A549 (cell line): ENCODE measurements around the gene LDAF1. TPM values are rescaled to one million over a fixed set of nuclear protein-coding genes. Genes with fewer than 3 reads are reported as not detected.
"Not testable (repeated sequence)": the region's sequence is repeated elsewhere in the genome, so short reads cannot be mapped to it uniquely, and the experiment has no call there.

Experiments used
- ATAC-seq, 2 experiments: fragments of 200-7000 bp in 1 of 2; fragments of >200 bp in 1 of 2; cut with Nextera tagmentation in 1 of 2; cut with Tn5 transposase in 1 of 2; 3 replicates each; pipeline versions ENCODE4 v1.8.0 to v1.9.1; 2018 to 2020; ENCODE audit warnings: mild to moderate bottlenecking in 1 of 2, moderate library complexity in 1 of 2
- CTCF ChIA-PET: fragments of 300-600 bp; sonication (Branson Sonifier 250); formaldehyde crosslinking; extraction: SDS; loops from one replicate; lab custom pipeline; 2021; ENCODE audit warnings: antibody characterized with exemption, inconsistent platforms; lab: Yijun Ruan, JAX
- POLR2A ChIA-PET: fragments of 350-600 bp; formaldehyde crosslinking; extraction: SDS; loops from one replicate; lab custom pipeline; 2021; ENCODE audit warnings: antibody characterized with exemption, inconsistent platforms; lab: Yijun Ruan, JAX
- DNase-seq, 2 experiments: peaks; one replicate each; pipeline versions ENCODE4 v3.0.0 to v3.0.0-alpha.2; 2011 to 2016; ENCODE audit warnings: low read depth in 1 of 2, low spot score in 1 of 2
- FAIRE-seq: peaks from 2 replicates; lab custom pipeline; 2011; peaks lifted over from hg19 to GRCh38; lab: Jason Lieb, UNC
- H3K27ac ChIP-seq, 2 experiments: fragments of >200 bp; sonication (Bioruptor Twin); formaldehyde crosslinking; 3 replicates each; pipeline ENCODE4 v1.5.1; 2016 to 2017
- H3K4me1 ChIP-seq: fragments of >200 bp; sonication (Bioruptor Twin); formaldehyde crosslinking; 3 replicates; pipeline ENCODE4 v1.6.1; 2016
- H3K4me2 ChIP-seq: fragments of >200 bp; sonication (Bioruptor Twin); formaldehyde crosslinking; 3 replicates; pipeline ENCODE4 v1.6.1; 2016
- H3K4me3 ChIP-seq: fragments of >200 bp; sonication (Bioruptor Twin); formaldehyde crosslinking; 3 replicates; pipeline ENCODE4 v1.5.1; 2016
- H3K9me3 ChIP-seq: fragments of >200 bp; sonication (Bioruptor Twin); formaldehyde crosslinking; 3 replicates; pipeline ENCODE4 v1.6.1; 2016
- CHD4 ChIP-seq: fragments of 200-600 bp; sonication (generic); IDR thresholded peaks from 2 replicates; pipeline ENCODE4 v1.6.1; 2016; ENCODE audit warnings: antibody characterized with exemption, mild to moderate bottlenecking, borderline replicate concordance
- E2F6 ChIP-seq: IDR thresholded peaks from 2 replicates; pipeline ENCODE4 v1.6.1; 2012; ENCODE audit warnings: low read depth, borderline replicate concordance
- EHF ChIP-seq: fragments of 250-450 bp; sonication (Bioruptor Pico); IDR thresholded peaks from 2 replicates; pipeline ENCODE4 v1.5.0; 2020; ENCODE audit warnings: mild to moderate bottlenecking
- ESRRA ChIP-seq: fragments of 150-350 bp; IDR thresholded peaks from 2 replicates; pipeline ENCODE4 v1.6.1; 2014; ENCODE audit warnings: mild to moderate bottlenecking, low read length, borderline replicate concordance
- FOSB ChIP-seq: fragments of 250-450 bp; sonication (Bioruptor Pico); IDR thresholded peaks from 2 replicates; pipeline ENCODE4 v1.5.0; 2020; ENCODE audit warnings: mild to moderate bottlenecking, moderate library complexity
- HES2 ChIP-seq: fragments of >200 bp; sonication (Bioruptor Twin); formaldehyde crosslinking; IDR thresholded peaks from 2 replicates; pipeline ENCODE4 v1.6.1; 2016
- HEYL ChIP-seq: fragments of 250-450 bp; sonication (Bioruptor Pico); IDR thresholded peaks from 2 replicates; pipeline ENCODE4 v1.8.0; 2021; ENCODE audit warnings: mild to moderate bottlenecking, moderate library complexity
- HOXA7 ChIP-seq: fragments of 250-450 bp; sonication (Bioruptor Pico); IDR thresholded peaks from 2 replicates; pipeline ENCODE4 v1.5.0; 2020; ENCODE audit warnings: mild to moderate bottlenecking, moderate library complexity
- JUN ChIP-seq, 2 experiments: fragments of >200 bp; sonication (Bioruptor Twin); formaldehyde crosslinking; IDR thresholded peaks; 2 replicates in 1 of 2; 3 replicates in 1 of 2; pipeline ENCODE4 v1.6.1; 2016 to 2017
- MAFK ChIP-seq: fragments of 450-650 bp; IDR thresholded peaks from 2 replicates; pipeline ENCODE4 v1.6.1; 2014; ENCODE audit not compliant: partially characterized antibody
- MAX ChIP-seq: IDR thresholded peaks from 2 replicates; pipeline ENCODE4 v1.6.1; 2012
- NPAS2 ChIP-seq: fragments of 250-450 bp; sonication (Bioruptor Pico); IDR thresholded peaks from 2 replicates; pipeline ENCODE4 v1.8.0; 2022; ENCODE audit warnings: mild to moderate bottlenecking, moderate library complexity, borderline replicate concordance
- NR3C1 ChIP-seq: fragments of >200 bp; sonication (Bioruptor Twin); formaldehyde crosslinking; IDR thresholded peaks from 3 replicates; pipeline ENCODE4 v1.6.1; 2017
- POLR2A ChIP-seq: IDR thresholded peaks from 2 replicates; pipeline ENCODE4 v1.6.1; 2012; ENCODE audit warnings: mild to moderate bottlenecking, low read length
- POLR2AphosphoS2 ChIP-seq: conservative IDR thresholded peaks from 2 replicates; pipeline ENCODE4 v1.6.1; 2012; ENCODE audit warnings: low read length, improper control_type of control experiment, inconsistent platforms
- RAD21 ChIP-seq, 2 experiments: fragments of >200 bp in 1 of 2; sonication (Bioruptor Twin) in 1 of 2; formaldehyde crosslinking in 1 of 2; IDR thresholded peaks in 1 of 2; conservative IDR thresholded peaks in 1 of 2; 2 replicates in 1 of 2; 3 replicates in 1 of 2; pipeline ENCODE4 v1.6.1; 2012 to 2018; ENCODE audit warnings: inconsistent platforms in 1 of 2
- RARB ChIP-seq: fragments of 250-450 bp; sonication (Bioruptor Pico); IDR thresholded peaks from 2 replicates; pipeline ENCODE4 v1.8.0; 2021; ENCODE audit warnings: mild to moderate bottlenecking, moderate library complexity
- RCOR1 ChIP-seq: fragments of 150-350 bp; IDR thresholded peaks from 2 replicates; pipeline ENCODE4 v1.6.1; 2014; ENCODE audit warnings: antibody characterized with exemption, low read length, low read depth
- REST ChIP-seq: fragments of 200-600 bp; sonication (generic); IDR thresholded peaks from 2 replicates; pipeline ENCODE4 v1.6.1; 2016; ENCODE audit warnings: antibody characterized with exemption, mild to moderate bottlenecking, moderate library complexity
- RFX5 ChIP-seq: fragments of 450-650 bp; IDR thresholded peaks from 2 replicates; pipeline ENCODE4 v1.7.1; 2014; ENCODE audit warnings: antibody characterized with exemption, mild to moderate bottlenecking, moderate library complexity
- RNF2 ChIP-seq: fragments of 200-600 bp; sonication (generic); IDR thresholded peaks from 2 replicates; pipeline ENCODE4 v1.6.1; 2016; ENCODE audit warnings: low read depth, mild to moderate bottlenecking, antibody characterized with exemption, moderate library complexity, borderline replicate concordance
- SREBF2 ChIP-seq: fragments of 450-650 bp; IDR thresholded peaks from 2 replicates; pipeline ENCODE4 v1.6.1; 2014; ENCODE audit warnings: mild to moderate bottlenecking, moderate library complexity
- ZNF302 ChIP-seq: fragments of 250-450 bp; sonication (Bioruptor Pico); IDR thresholded peaks from 2 replicates; pipeline ENCODE4 v1.9.0; 2021; ENCODE audit warnings: inconsistent platforms, mild to moderate bottlenecking, moderate library complexity
- ZSCAN20 ChIP-seq: fragments of 250-450 bp; sonication (Bioruptor Pico); IDR thresholded peaks from 2 replicates; pipeline ENCODE4 v1.8.0; 2022; ENCODE audit warnings: mild to moderate bottlenecking, moderate library complexity
- WGBS: methylation state at CpG from one replicate; pipeline ENCODE4 v1.1.6; 2017; ENCODE audit errors: missing lambda C conversion rate; 5-methylcytosine and 5-hydroxymethylcytosine counted together
- polyA plus RNA-seq, 4 experiments: library from polyadenylated mRNA; depleted of rRNA in 3 of 4; stranded (reverse); fragments of >200 nt; fragmentation: RNase III in 1 of 4; extraction: RNeasy Plus Mini Kit Qiagen cat#74134 plus additional on column Dnase treatment in 1 of 4; gene quantifications; 2 replicates in 3 of 4; 3 replicates in 1 of 4; pipeline ENCODE4 v1.2.3, GENCODE V29; 2011 to 2017

The LDAF1 gene
- polyA plus RNA-seq, 2 of the 4 experiments (the other 2 are of a cell fraction) = 13.8 to 14.4 TPM

- ChIA-PET POLR2A (interaction anchor here (1.4 kb wide), 1 partner anchor 9 kb away, joined by 5 read pairs; the partner anchor contains the start of gene LDAF1), CTCF (interaction anchor here (1.0 to 3.1 kb wide), 6 partner anchors 11 to 133 kb away, joined by 3 to 17 read pairs (median 4); partner anchors contain the start of gene CRYM)
- FAIRE-seq (no peak), DNase-seq (no peak), ATAC-seq (no peak)
- H3K9me3 ChIP-seq = no peaks in the 10 kb centered on the region
- WGBS = 94% methylated on average over 12 of the region's 12 CpGs
- TF ChIP-seq MAFK = peak; percentile 32
- no peak for TF ChIP-seq HOXA7 (CRISPR knock-in tag)
- no peak for TF ChIP-seq HEYL (CRISPR knock-in tag)
- TF ChIP-seq RFX5 = no peak
- TF ChIP-seq POLR2A = no peak
- TF ChIP-seq JUN (IDR thresholded peaks at IDR 0.05) = no peak
- TF ChIP-seq POLR2AphosphoS2 = no peak
- no peak for TF ChIP-seq HES2
- no peak for TF ChIP-seq NR3C1
- peaks cover 17% of the 10 kb centered on the region; the same call in 2 of the 3 replicates for H3K4me1 ChIP-seq
- H3K4me2 ChIP-seq = no peak overlapping the region; the same call in 2 of the 3 replicates
- peak overlapping the region in 1 of 2 experiments; percentile 34; a peak in 1 of 6 replicates for H3K27ac ChIP-seq
- no peak overlapping the region for H3K4me3 ChIP-seq
These were observed 9.6 kb downstream of the LDAF1 start for GRCh38 chr16:21167929-21168602.

GRCh38 chr16:21169249-21169981 is 10.9 kb downstream of the LDAF1 start:
- DNase-seq (no peak), ATAC-seq (no peak), FAIRE-seq (no peak)
- POLR2A ChIA-PET = interaction anchor here (0.7 kb wide), 1 partner anchor 133 kb away, joined by 3 read pairs; no protein-coding TSS in a partner anchor
- Histone ChIP-seq H3K4me3 (no peak overlapping the region), H3K4me1 (peaks cover 15% of the 10 kb centered on the region; the same call in 1 of the 3 replicates), H3K9me3 (no peaks in the 10 kb centered on the region), H3K4me2 (no peak overlapping the region), H3K27ac (no peak overlapping the region)
- WGBS = 85% methylated on average over 5 of the region's 5 CpGs
- TF ChIP-seq E2F6 = no peak
- no peak for TF ChIP-seq RARB (CRISPR knock-in tag)
- no peak for TF ChIP-seq NPAS2 (CRISPR knock-in tag)
- no peak for TF ChIP-seq SREBF2
- TF ChIP-seq POLR2AphosphoS2 = no peak
- no peak for TF ChIP-seq RAD21 (conservative IDR thresholded peaks at IDR 0.05 in 1 of 2, IDR thresholded peaks at IDR 0.05 in 1 of 2)
- no peak for TF ChIP-seq FOSB (CRISPR knock-in tag)
- TF ChIP-seq CHD4 = no peak
- no peak for TF ChIP-seq HOXA7 (CRISPR knock-in tag)
- TF ChIP-seq MAX = no peak
- TF ChIP-seq EHF (CRISPR knock-in tag) = no peak
- TF ChIP-seq ZSCAN20 (CRISPR knock-in tag) = no peak
- TF ChIP-seq MAFK = no peak
- no peak for TF ChIP-seq JUN (IDR thresholded peaks at IDR 0.05)
- TF ChIP-seq ZNF302 = no peak
- TF ChIP-seq RCOR1 = no peak
- no peak for TF ChIP-seq ESRRA
- TF ChIP-seq RNF2 = no peak
- TF ChIP-seq REST = no peak
- TF ChIP-seq, all 56 proteins: peak for 0
- CTCF ChIA-PET = interaction anchor here (0.6 to 1.8 kb wide), 9 partner anchors 10 to 132 kb away, joined by 3 to 8 read pairs (median 3); partner anchors contain the start of gene CRYM

- H3K4me2 ChIP-seq, H3K4me3 ChIP-seq, ATAC-seq, FAIRE-seq, DNase-seq, H3K27ac ChIP-seq, H3K9me3 ChIP-seq: not testable (repeated sequence)
- ChIA-PET POLR2A (interaction anchor here (0.7 kb wide), 1 partner anchor 132 kb away, joined by 3 read pairs; no protein-coding TSS in a partner anchor), CTCF (interaction anchor here (1.3 to 1.8 kb wide), 3 partner anchors 14 to 108 kb away, joined by 3 to 8 read pairs (median 6); partner anchors contain the start of gene CRYM)
- peaks cover 15% of the 10 kb centered on the region; the same call in 1 of the 3 replicates for H3K4me1 ChIP-seq
- 93% methylated on average over 8 of the region's 8 CpGs for WGBS
These were observed 11.6 kb downstream of the LDAF1 start for GRCh38 chr16:21170116-21170515.
